Liver (tissue), 3 donors: ENCODE data around the gene LTBP2.

Source experiments
- GABPA ChIP-seq, 2 donors: IDR thresholded peaks in 1 of 2; conservative IDR thresholded peaks in 1 of 2; 2 replicates each; pipeline ENCODE4 v1.6.1; 2016; ENCODE audit warnings: antibody characterized with exemption in 2 of 2, mild to moderate bottlenecking in 1 of 2, moderate library complexity in 1 of 2
- JUND ChIP-seq, 2 donors: IDR thresholded peaks; 2 replicates each; pipeline ENCODE4 v1.6.1; 2016; ENCODE audit warnings: antibody characterized with exemption in 2 of 2
- TAF1 ChIP-seq: conservative IDR thresholded peaks from 2 replicates; pipeline ENCODE4 v1.6.1; 2016; ENCODE audit warnings: antibody characterized with exemption, mild to moderate bottlenecking
- TF ChIP-seq, protein P1 (sequence below): fragments of 150-350 bp; IDR thresholded peaks from 2 replicates; pipeline ENCODE4 v1.5.1; 2017; ENCODE audit warnings: improper control_type of control experiment, low read depth, low read length; ENCODE audit not compliant: missing input control
- donor health status: healthy.
- donor health status: healthy.

GRCh38 chr14:74567646-74568379 lies 44.2 kb downstream of the LTBP2 start:
- TF ChIP-seq, protein P1, sequence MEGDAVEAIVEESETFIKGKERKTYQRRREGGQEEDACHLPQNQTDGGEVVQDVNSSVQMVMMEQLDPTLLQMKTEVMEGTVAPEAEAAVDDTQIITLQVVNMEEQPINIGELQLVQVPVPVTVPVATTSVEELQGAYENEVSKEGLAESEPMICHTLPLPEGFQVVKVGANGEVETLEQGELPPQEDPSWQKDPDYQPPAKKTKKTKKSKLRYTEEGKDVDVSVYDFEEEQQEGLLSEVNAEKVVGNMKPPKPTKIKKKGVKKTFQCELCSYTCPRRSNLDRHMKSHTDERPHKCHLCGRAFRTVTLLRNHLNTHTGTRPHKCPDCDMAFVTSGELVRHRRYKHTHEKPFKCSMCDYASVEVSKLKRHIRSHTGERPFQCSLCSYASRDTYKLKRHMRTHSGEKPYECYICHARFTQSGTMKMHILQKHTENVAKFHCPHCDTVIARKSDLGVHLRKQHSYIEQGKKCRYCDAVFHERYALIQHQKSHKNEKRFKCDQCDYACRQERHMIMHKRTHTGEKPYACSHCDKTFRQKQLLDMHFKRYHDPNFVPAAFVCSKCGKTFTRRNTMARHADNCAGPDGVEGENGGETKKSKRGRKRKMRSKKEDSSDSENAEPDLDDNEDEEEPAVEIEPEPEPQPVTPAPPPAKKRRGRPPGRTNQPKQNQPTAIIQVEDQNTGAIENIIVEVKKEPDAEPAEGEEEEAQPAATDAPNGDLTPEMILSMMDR = no peak
- TF ChIP-seq TAF1 (no peak), JUND (IDR thresholded peaks at IDR 0.05) (no peak), GABPA (IDR thresholded peaks at IDR 0.05 in 1 of 2, conservative IDR thresholded peaks at IDR 0.05 in 1 of 2) (no peak)
